GM12878 (cell line): ENCODE measurements around the gene ASNSD1. TPM values are rescaled to one million over a fixed set of nuclear protein-coding genes. Genes with fewer than 3 reads are reported as not detected.

Experiments used
- ATAC-seq: fragments of 200-7000 bp; cut with Tn5 transposase; 3 replicates; pipeline ENCODE4 v1.9.1; 2020; ENCODE audit warnings: mild to moderate bottlenecking, moderate library complexity
- BruUV-seq: library from RNA; stranded (reverse); fragments of 400-500 nt; replicated peaks from 2 replicates; lab custom pipeline; 2021; lab: Mats Ljungman, UMichigan
- CTCF ChIA-PET: fragments of 300-600 bp; sonication (Branson Sonifier 250); formaldehyde crosslinking; extraction: SDS; loops from one replicate; lab custom pipeline; 2021; ENCODE audit warnings: inconsistent platforms; lab: Yijun Ruan, JAX
- POLR2A ChIA-PET: fragments of 350-600 bp; formaldehyde crosslinking; extraction: SDS; loops from one replicate; lab custom pipeline; 2021; ENCODE audit warnings: inconsistent platforms; lab: Charles Lee
- RAD21 ChIA-PET: fragments of 300-600 bp; sonication (Branson Sonifier 250); formaldehyde crosslinking; loops from one replicate; lab custom pipeline; 2023; ENCODE audit warnings: antibody characterized with exemption; ENCODE audit not compliant: unreplicated experiment; lab: Charles Lee
- SMC1A ChIA-PET: fragments of 300-600 bp; sonication (Branson Sonifier 250); formaldehyde crosslinking; loops from one replicate; lab custom pipeline; 2023; ENCODE audit not compliant: unreplicated experiment, uncharacterized antibody; lab: Charles Lee
- DNase-seq: peaks from one replicate; pipeline ENCODE4 v3.0.0-alpha.2; 2011; ENCODE audit warnings: low read depth, low spot score
- FAIRE-seq: peaks from 3 replicates; lab custom pipeline; 2011; peaks lifted over from hg19 to GRCh38; lab: Jason Lieb, UNC
- H2AFZ ChIP-seq: 2 replicates; pipeline ENCODE4 v1.6.0; 2011; ENCODE audit warnings: low read depth, low read length, control low read depth; ENCODE audit not compliant: control insufficient read depth
- H3K27ac ChIP-seq: 2 replicates; pipeline ENCODE4 v1.5.1; 2011; ENCODE audit warnings: control low read depth; ENCODE audit not compliant: control insufficient read depth, insufficient read depth
- H3K27me3 ChIP-seq, 2 experiments: replicated peaks in 1 of 2; 2 replicates each; pipeline versions ENCODE4 v1.6.0 to v1.6.1; 2011; ENCODE audit warnings: low read length in 1 of 2; ENCODE audit not compliant: control insufficient read depth in 2 of 2, insufficient read depth in 2 of 2
- H3K36me3 ChIP-seq, 2 experiments: 2 replicates each; pipeline ENCODE4 v1.5.1; 2011; ENCODE audit warnings: low read length in 1 of 2; ENCODE audit not compliant: control insufficient read depth in 2 of 2, insufficient read depth in 2 of 2
- H3K4me1 ChIP-seq: 2 replicates; pipeline ENCODE4 v1.6.1; 2011; ENCODE audit warnings: mild to moderate bottlenecking, low read length, moderate library complexity, mixed read lengths; ENCODE audit not compliant: control insufficient read depth, insufficient read depth
- H3K4me2 ChIP-seq: 2 replicates; pipeline ENCODE4 v1.6.0; 2011; ENCODE audit warnings: control low read depth; ENCODE audit not compliant: control insufficient read depth, insufficient read depth
- H3K4me3 ChIP-seq: fragments of 200-600 bp; sonication (generic); 2 replicates; pipeline ENCODE4 v1.5.1; 2016
- H3K79me2 ChIP-seq: 2 replicates; pipeline ENCODE4 v1.6.0; 2011; ENCODE audit warnings: low read length; ENCODE audit not compliant: control insufficient read depth, insufficient read depth
- H3K9ac ChIP-seq: 2 replicates; pipeline ENCODE4 v1.8.0; 2011; ENCODE audit warnings: low read length, control low read depth, mixed read lengths; ENCODE audit not compliant: control insufficient read depth, insufficient read depth
- H3K9me3 ChIP-seq: replicated peaks from 3 replicates; pipeline ENCODE4 v1.5.1; 2011; ENCODE audit warnings: mild to moderate bottlenecking, low read length; ENCODE audit not compliant: control insufficient read depth, insufficient read depth
- H4K20me1 ChIP-seq: 2 replicates; pipeline ENCODE4 v1.6.0; 2011; ENCODE audit not compliant: control insufficient read depth, insufficient read depth
- SREBF1 ChIP-seq: IDR thresholded peaks from 2 replicates; pipeline ENCODE4 v1.6.1; 2012; ENCODE audit warnings: mild to moderate bottlenecking, low read length
- YY1 ChIP-seq: IDR thresholded peaks from 2 replicates; pipeline ENCODE4 v1.6.1; 2011; ENCODE audit warnings: low read depth, mild to moderate bottlenecking, low read length
- WGBS: methylation state at CpG from one replicate; pipeline ENCODE4 v1.1.6; 2016; ENCODE audit warnings: low lambda C conversion rate; ENCODE audit not compliant: insufficient replicate concordance, insufficient coverage; ENCODE audit errors: missing lambda C conversion rate; 5-methylcytosine and 5-hydroxymethylcytosine counted together
- in situ Hi-C: fragments of 300-500 bp; cut with MboI; formaldehyde crosslinking; loops from 9 replicates; pipeline ENCODE4 v1.14.3; 2018; ENCODE audit warnings: mixed read lengths
- intact Hi-C: fragments of 100-400 bp; cut with micrococcal nuclease; formaldehyde crosslinking; loops from one replicate; pipeline ENCODE4 v1.14.2; 2022; ENCODE audit not compliant: unreplicated experiment
- polyA plus RNA-seq, 11 experiments: library from polyadenylated mRNA; depleted of rRNA in 4 of 11; unstranded in 6 of 11; stranded (reverse) in 5 of 11; fragments of >200 nt; fragmentation: Nextera tagmentation in 4 of 11; fragmentation: Illumina TruSeq in 1 of 11; extraction: Ambion mirVana in 4 of 11; extraction: Trizol in 1 of 11; gene quantifications; 1 replicate in 1 of 11; 2 replicates in 10 of 11; pipeline versions ENCODE4 v1.2.1 to v1.2.3, GENCODE V29; 2011 to 2016; ENCODE audit warnings: inconsistent platforms in 2 of 11, missing spikeins in 2 of 11, low read depth in 1 of 11
- total RNA-seq, 4 experiments: library from RNA; depleted of rRNA in 3 of 4; stranded (reverse); fragments of >200 nt in 3 of 4; fragmentation: Illumina TruSeq in 1 of 4; extraction: Trizol in 1 of 4; gene quantifications; 2 replicates each; pipeline versions ENCODE4 v1.2.1 to v1.2.3, GENCODE V29; 2013 to 2021

The ASNSD1 gene
- total and polyA plus RNA-seq, 10 of the 15 experiments (the other 5 are each of a cell fraction or from before 2014, with no cell fraction given) = 39.1 to 89.8 (median 72.1) TPM

- intact Hi-C loops = no loop called here
- POLR2A ChIA-PET = interaction anchor here (0.5 kb wide), 1 partner anchor 147 kb away, joined by 3 read pairs; no protein-coding TSS in a partner anchor
Observed at GRCh38 chr2:189638301-189639006, 22.8 kb upstream of the ASNSD1 start.

DNA sequence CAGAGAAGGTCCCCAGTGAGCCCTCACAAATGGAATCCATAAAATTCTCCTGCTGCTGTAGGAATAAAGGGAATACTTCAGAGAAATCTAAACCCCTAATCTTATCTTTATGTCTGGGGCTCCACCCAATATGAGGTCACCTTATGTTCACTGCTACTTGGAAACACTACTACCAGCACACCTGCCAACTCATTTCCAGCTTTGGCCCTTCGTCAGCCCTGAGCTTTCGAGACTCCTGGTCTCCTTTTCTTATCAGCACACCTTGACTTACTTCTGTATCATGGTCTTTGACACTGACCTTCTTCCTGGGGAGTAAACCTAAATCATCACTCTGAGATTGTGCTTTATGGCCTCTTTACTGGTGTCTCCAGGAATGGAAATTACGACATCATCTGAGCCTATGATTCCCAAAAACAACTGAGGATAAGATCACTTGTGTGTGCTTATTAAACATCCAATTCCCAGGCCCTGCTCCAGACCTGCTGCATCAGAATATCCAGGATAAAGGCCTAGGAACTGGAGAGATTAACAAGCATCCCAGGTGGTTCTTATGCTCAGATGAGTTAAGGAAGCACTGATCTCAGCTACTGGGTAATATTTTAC lies 22.2 kb upstream of the ASNSD1 start:
- DNase-seq (no peak), ATAC-seq (no peak), FAIRE-seq (no peak)
- CTCF ChIA-PET = no interaction called here
- SMC1A ChIA-PET = no interaction called here
- H3K4me2 ChIP-seq = no peak overlapping the region
- no peak overlapping the region for H3K27ac ChIP-seq
- no peak overlapping the region for H3K9ac ChIP-seq
- 37% methylated on average over 3 of the region's 3 CpGs for WGBS
- H3K9me3 ChIP-seq = no peaks in the 10 kb centered on the region; the same call in 2 of the 3 replicates
- H3K27me3 ChIP-seq = no peaks in the 10 kb centered on the region
- BruUV-seq = no TSS peak
- H3K79me2 ChIP-seq = no peaks in the 10 kb centered on the region
- no peaks in the 10 kb centered on the region for H3K4me1 ChIP-seq
- POLR2A ChIA-PET = no interaction called here
- no peak overlapping the region for H2AFZ ChIP-seq
- no peaks in the 10 kb centered on the region for H4K20me1 ChIP-seq
- no peaks in the 10 kb centered on the region for H3K36me3 ChIP-seq
- intact Hi-C loops (no loop called here), in situ Hi-C loops (no loop called here)
- RAD21 ChIA-PET = no interaction called here
- no peak overlapping the region for H3K4me3 ChIP-seq
- no peak for TF ChIP-seq SREBF1

More at GRCh38 chr2:189638301-189639006, 22.8 kb upstream of the ASNSD1 start:
- 95% methylated on average over 4 of the region's 4 CpGs for WGBS
- Histone ChIP-seq H3K27ac (no peak overlapping the region), H3K9me3 (no peaks in the 10 kb centered on the region; the same call in 2 of the 3 replicates), H4K20me1 (no peaks in the 10 kb centered on the region), H3K4me1 (no peaks in the 10 kb centered on the region), H3K9ac (no peak overlapping the region), H3K36me3 (no peaks in the 10 kb centered on the region), H3K79me2 (no peaks in the 10 kb centered on the region), H2AFZ (no peak overlapping the region), H3K4me2 (no peak overlapping the region), H3K27me3 (no peaks in the 10 kb centered on the region), H3K4me3 (no peak overlapping the region)
- in situ Hi-C loops = no loop called here
- no peak for FAIRE-seq
- ATAC-seq = no peak
- ChIA-PET CTCF (no interaction called here), SMC1A (no interaction called here), RAD21 (no interaction called here)
- DNase-seq = no peak
- TF ChIP-seq YY1 = no peak
- no TSS peak for BruUV-seq
